GM21786 (cell line): Measurements from ENCODE around the gene SRRM3.
"Not testable (repeated sequence)": the region's sequence is repeated elsewhere in the genome, so short reads cannot be mapped to it uniquely, and the experiment has no call there.

Experiments
- ATAC-seq: cut with Tn5 transposase; IDR thresholded peaks from one replicate; pipeline ENCODE4 v1.9.1; 2021; ENCODE audit not compliant: unreplicated experiment

Gene SRRM3

GRCh38 chr7:76189276-76189675, 12.4 kb upstream of the SRRM3 start:
- no peak for ATAC-seq

DNA sequence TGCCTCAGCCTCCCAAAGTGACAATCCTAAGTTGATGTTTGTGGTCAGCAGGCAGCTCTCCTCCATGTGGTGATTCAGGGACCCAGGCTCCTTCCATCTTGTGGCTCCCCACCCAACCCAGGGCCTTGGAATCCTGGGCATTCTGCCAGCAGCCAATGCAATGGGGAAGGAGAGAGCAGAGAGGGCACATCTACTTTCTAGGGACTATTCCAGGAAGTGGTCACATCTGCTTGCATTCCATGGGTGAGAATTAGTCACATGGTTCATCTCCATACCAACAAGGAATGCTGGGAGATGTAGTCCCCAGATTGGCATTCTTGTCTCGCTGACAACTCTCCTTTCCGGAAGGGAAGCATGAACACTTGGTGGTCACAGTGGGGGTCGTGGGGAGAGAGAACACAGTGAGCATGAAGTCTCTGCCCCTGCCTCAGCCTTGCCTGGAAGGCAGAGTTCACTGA, 9.9 kb upstream of the SRRM3 start:
- ATAC-seq = no peak

- ATAC-seq = no peak
These were observed 8.2 kb upstream of the SRRM3 start for GRCh38 chr7:76193466-76193865.

DNA sequence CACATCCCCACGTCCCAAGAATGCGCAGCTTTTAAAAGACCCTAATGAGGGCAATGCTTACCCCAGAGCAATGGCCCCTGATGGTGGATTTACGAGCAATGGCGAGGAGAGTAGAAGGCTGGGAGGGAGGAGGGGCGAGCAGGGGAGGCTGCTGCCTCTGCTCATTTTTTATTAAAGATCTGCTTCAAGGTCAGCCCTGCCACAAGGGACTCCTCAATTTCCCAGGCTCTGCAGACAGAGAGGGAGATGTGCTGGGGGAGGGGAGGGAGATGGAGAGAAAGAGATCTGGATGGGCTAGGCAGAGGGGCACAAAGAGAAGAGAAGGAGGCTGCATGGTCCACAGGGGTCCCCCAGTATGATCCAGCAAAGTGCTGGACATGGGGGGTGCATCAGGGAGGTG, 7.8 kb upstream of the SRRM3 start:
- ATAC-seq = no peak

DNA sequence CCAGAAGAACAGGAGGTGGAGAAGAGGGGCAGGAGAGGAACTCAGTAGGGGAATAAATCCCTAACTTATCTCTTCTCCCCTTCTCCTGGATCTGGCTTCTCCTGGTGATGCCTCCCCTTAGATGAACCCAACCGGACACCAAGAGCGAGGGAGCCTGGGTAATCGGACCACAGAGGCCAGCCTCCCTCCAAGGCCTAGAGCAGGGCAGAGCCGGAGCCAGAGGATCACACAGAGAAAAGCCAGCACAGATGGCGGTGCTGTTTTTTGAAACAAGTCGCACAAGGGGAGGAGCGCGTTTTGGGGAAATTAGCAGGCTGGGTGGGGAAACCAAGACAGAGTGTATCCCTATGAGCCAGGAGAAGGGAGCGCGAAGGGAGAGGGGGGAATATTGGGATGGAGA, 4.9 kb upstream of the SRRM3 start:
- no peak for ATAC-seq

GRCh38 chr7:76198202-76198601, 3.5 kb upstream of the SRRM3 start:
- ATAC-seq = no peak

DNA sequence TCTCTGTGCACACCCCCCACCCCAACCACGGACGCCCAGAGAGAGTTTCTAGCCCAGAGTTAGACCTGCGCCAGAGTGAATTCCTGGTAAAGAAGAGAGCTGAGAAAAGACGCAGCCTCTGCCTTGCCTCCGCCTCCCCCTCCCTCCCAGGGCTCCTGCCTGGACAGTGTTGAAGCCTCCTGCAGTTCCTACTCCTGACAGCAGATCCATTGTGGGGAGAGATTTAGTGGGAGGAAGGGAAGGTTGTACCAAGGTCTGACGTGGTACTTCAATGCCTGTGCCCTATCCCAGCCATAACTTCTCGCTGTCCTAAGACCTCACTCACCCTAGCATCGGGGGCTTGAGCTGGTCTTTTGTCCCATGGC, 952 bp downstream of the SRRM3 start:
- ATAC-seq = no peak

GRCh38 chr7:76204147-76204546, 2.5 kb downstream of the SRRM3 start:
- ATAC-seq = no peak

DNA sequence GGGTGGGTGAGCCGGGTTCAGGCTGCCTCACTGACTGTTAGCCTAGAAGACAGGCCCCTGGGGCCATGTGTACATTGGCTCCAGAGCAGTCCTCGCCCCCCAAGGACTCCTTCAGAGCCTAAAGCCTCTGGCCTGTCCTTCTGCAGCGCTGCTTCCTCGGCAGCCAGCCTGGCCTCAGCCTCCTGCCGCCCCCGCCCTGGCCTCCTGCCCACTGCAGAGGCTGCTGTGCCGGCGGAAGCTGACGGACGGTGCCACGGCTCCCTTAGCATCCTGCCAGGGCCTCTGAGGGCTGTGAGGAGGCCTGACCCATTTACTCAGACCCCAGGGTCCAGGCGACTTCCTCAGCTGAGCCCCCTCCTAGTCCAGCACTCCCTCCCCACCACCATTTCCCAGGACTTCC, 4.9 kb downstream of the SRRM3 start:
- no peak for ATAC-seq

DNA sequence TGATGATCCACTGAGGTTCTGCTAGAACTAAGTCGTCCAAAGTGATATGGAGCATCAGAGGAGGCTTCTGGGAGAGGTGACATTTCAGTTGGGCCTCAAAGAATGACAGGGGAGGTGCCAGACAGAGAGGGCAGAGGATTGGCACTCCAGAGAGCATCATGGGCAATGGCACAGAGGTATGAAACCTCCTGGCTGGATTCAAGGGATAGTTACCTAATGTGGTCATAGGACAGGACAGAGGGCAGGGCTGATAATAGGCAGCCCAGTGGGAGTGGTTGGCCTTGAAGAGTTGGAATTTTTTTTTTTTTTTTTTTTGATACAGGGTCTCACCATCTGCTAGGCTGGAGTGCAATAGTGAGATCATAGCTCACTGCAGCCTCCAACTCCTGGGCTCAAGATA, 7.6 kb downstream of the SRRM3 start:
- ATAC-seq = no peak

GRCh38 chr7:76211216-76211615, 9.5 kb downstream of the SRRM3 start:
- ATAC-seq = no peak

DNA sequence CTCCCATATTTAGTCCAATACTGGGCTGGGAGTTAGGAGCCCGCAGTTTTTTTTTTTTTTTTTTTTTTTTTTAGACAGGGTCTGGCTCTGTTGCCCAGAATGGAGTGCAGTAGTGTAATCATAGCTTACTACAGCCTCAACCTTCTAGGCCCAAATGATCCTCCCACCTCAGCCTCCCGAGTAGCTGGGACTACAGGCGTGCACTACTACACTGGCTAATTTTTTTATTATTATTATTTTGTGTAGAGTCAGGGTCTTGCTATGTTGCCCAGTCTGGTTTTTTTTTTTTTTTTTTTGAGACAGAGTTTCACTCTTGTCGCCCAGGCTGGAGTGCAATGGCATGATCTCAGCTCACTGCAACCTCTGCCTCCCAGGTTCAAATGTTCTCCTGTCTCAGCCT, 13.7 kb downstream of the SRRM3 start:
- ATAC-seq = not testable (repeated sequence)

DNA sequence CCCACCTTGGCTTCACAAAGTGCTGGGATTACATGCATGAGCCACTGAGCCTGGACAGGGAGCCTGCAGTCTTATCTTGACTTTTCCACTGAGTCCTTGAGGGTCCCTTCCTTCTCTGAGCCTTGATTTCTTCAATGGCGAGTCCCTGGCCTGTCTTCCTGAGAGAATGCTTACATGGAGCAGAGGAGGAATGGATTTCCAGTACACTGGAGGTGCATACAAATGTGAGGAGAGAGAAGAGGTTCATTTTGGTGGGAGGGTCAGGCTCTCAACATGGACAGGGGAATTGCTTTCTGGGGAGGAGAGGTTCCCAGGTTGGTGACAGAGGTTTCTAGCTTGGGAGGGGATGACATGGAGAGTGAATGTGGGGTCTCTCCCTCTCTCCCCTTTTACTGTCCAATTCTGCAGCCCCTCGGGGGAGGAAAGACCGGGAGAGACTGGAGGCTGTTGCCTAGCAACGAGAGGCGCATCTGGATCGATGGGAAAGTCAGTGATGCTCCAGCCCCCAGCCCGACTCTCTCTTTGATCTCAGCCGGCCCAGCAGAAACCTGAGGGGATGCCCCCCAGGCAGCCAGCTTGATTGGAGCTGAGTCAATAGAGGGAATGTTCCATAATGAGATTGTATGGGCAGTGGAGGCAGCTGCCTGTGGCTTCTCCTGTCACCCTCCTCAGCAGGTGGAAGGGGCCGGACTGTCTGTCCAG, 14.8 kb downstream of the SRRM3 start:
- no peak for ATAC-seq

DNA sequence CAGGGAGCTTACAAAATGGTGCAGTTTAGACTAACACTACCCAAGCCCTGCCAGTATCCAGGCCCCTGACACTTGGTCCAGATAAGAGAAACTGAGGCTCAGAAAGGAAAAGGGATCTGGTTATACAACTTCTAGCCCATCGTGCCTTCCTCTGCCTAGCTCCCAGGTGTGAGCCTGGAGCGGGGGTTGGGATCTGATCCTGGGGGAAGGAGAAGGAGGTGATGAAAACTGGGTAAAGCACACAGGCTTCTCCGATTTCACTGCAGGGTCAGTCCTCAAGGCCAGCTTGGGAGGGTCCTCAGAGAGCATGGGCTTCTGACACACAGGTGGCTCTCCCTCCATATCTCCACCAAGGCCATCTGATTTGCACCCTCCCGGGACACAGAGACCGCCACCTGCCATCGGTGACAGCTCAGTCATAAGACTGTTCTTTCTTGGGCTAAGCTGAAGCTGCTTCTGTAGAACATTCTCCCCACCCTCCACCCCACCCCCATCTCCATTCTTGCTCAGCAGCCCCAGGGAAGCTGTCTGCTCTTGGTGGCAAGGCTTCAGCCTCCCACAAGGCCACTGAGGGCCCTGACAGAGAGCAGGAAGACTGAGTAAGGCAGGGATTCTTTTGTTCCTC, 16.4 kb downstream of the SRRM3 start:
- no peak for ATAC-seq

GRCh38 chr7:76220185-76221057, 18.7 kb downstream of the SRRM3 start:
- no peak for ATAC-seq

GRCh38 chr7:76222333-76222732, 20.6 kb downstream of the SRRM3 start:
- ATAC-seq = no peak

DNA sequence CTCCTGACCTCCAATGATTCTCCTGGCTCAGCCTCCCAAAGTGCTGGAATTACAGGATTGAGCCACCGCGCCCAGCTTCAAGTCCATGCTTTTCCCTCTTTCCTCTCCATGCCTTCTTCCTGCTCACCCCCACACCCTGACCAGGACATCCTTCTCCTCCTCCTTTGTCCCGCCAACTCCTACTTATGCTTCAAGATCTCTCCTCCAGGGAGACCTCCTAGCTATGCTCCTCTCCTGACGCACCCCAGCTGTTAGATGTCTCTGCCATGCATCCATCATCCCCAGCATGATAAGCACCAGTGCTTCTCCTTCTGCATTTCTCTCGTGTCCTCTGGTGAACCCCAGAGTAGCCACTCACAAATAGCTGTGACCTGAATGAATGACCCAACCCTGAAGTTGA, 21.1 kb downstream of the SRRM3 start:
- no peak for ATAC-seq

- no peak for ATAC-seq
These were observed 21.7 kb downstream of the SRRM3 start for GRCh38 chr7:76223286-76223972.

DNA sequence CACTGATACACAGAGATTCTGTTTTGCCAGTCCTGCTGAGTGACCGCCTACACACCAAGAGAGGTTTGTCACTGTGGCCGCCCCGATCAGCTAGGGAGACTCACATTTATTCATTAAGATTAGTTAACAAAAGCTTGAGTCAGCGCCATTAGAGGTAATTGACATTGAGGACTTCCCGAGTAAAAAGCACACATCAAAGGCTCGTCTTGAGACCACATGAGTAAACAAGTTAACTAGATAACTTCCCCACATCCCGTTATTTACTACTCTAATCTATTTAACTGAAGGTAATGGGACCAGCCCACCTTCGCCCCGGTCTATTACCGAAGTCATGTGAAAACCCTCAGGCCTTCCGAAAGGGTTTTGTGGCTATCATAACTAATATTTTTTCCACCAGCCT, 23.0 kb downstream of the SRRM3 start:
- ATAC-seq = no peak

DNA sequence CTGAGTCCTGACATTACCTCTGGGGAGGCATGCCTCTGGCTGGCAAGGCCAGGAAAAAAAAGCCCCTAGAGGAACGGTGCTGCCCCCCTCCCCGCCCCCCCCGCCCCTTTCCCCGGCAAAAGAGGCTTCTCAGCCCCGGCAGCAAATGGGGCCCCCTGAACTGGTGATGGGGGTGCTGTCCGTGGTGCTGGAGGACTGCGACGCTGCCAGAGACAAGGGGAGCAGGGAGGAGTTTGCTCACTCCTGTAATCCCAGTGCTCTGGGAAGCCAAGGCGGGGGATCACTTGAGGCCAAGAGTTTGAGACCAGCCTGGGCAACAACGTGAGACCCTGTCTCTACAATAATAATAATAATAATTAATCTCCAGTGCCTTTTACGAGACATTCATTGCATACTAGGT, 23.7 kb downstream of the SRRM3 start:
- ATAC-seq = no peak

DNA sequence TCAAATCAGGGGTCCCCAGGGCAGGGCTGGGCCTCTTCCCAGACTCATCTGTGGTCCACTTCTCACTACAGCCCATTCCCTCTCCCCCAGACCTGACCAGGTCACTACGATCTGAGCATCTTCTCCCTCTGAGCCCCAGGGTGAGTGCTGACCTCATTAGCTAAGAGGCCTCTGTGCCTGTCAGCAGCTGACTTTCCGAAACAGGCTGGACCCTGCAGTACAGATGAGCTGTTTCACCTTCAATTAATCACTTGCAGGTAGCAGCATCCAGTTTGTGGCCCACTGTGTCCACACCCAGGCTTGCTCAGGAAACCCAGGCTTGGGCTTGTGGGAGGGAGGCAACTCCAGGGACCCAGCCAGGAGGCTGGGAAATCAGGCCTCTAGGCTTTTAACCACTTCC, 24.3 kb downstream of the SRRM3 start:
- ATAC-seq = no peak
